Measurements from ENCODE around the gene FAM13A. TPM values are rescaled to one million over a fixed set of nuclear protein-coding genes. Genes with fewer than 3 reads are reported as not detected.
"Not testable (repeated sequence)": the region's sequence is repeated elsewhere in the genome, so short reads cannot be mapped to it uniquely, and the experiment has no call there.

Gene FAM13A
- total RNA-seq, 1 donor from 2014 or later = 39.1 TPM

DNA sequence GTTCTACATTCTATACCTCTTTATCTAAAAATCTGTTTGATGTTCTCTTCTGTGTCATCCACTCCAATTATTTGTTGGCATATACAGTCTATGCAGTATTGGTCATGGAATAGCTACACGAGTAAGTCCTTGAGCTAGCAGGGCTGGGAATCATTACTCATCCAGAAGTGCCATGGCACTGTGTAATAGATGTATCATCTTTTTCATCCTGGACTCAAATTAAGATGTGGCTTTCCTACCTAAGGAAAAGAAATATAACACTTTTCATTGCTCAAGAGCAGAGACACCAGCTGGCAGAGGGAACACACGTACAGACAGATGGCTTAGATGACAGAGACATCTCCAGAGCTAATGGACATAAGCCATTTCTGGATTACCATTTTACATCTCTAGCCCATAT lies 159.8 kb downstream of the FAM13A start:
- ATAC-seq = no peak
- TF ChIP-seq, protein P1, sequence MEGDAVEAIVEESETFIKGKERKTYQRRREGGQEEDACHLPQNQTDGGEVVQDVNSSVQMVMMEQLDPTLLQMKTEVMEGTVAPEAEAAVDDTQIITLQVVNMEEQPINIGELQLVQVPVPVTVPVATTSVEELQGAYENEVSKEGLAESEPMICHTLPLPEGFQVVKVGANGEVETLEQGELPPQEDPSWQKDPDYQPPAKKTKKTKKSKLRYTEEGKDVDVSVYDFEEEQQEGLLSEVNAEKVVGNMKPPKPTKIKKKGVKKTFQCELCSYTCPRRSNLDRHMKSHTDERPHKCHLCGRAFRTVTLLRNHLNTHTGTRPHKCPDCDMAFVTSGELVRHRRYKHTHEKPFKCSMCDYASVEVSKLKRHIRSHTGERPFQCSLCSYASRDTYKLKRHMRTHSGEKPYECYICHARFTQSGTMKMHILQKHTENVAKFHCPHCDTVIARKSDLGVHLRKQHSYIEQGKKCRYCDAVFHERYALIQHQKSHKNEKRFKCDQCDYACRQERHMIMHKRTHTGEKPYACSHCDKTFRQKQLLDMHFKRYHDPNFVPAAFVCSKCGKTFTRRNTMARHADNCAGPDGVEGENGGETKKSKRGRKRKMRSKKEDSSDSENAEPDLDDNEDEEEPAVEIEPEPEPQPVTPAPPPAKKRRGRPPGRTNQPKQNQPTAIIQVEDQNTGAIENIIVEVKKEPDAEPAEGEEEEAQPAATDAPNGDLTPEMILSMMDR (IDR thresholded peaks at IDR 0.05) = no peak
- H3K9me3 ChIP-seq = no peaks in the 10 kb centered on the region

DNA sequence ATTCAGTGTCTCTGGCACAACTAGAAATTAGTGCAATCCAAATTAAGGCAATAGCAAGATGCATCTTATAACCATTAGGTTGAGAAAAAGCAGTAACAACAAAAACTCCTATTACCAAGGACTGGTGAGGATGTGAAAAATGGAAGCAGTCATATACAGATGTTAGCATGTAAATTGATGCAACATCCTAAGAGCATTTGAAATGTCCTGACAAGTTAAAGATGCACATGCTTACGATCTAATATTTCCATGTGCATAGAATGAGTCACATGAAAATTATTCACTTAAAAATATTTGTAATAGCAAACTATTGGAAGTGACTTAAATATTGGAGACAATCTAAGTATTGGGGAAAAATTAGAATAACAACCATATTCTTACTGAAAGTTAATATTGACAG lies 163.0 kb downstream of the FAM13A start:
- TF ChIP-seq, protein P1 (IDR thresholded peaks at IDR 0.05) = no peak
- DNase-seq (no peak), ATAC-seq (no peak)
- Histone ChIP-seq H3K4me1 (no peaks in the 10 kb centered on the region), H3K36me3 (no peaks in the 10 kb centered on the region), H3K27ac (no peak overlapping the region), H3K9me3 (no peaks in the 10 kb centered on the region), H3K27me3 (ENCODE audit: low read depth) (no peaks in the 10 kb centered on the region), H3K4me3 (no peak overlapping the region)
- intact Hi-C loops (cut with DNase I) = no loop called here

More for the DNA sequence above, 159.8 kb downstream of the FAM13A start:
- no peak for DNase-seq
- no peaks in the 10 kb centered on the region for H3K36me3 ChIP-seq
- no peaks in the 10 kb centered on the region for H3K4me1 ChIP-seq
- no peaks in the 10 kb centered on the region for H3K27me3 ChIP-seq (ENCODE audit: low read depth)
- intact Hi-C loops (cut with DNase I) = no loop called here
- H3K4me3 ChIP-seq = no peak overlapping the region
- no peak overlapping the region for H3K27ac ChIP-seq

DNA sequence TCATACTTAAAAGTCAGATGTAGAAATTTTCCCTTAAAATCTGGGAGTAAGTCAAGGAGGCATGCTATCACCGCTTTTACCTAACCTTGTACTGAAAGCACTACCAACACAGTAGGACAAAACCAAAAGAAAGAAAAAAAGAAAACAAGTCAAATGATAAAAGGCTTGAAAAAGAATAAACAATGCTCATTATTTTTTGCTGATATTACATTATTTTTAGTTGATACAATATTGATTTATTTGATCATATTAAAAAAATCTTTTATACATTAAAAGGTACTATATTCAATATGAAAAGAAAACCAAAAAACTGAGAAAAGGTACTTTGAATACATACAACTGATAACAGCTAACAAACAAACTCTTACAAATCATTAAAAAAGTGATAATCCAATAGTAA lies 164.3 kb downstream of the FAM13A start:
- Histone ChIP-seq H3K27ac (no peak overlapping the region), H3K4me1 (no peaks in the 10 kb centered on the region), H3K4me3 (no peak overlapping the region), H3K27me3 (ENCODE audit: low read depth) (no peaks in the 10 kb centered on the region), H3K36me3 (no peaks in the 10 kb centered on the region), H3K9me3 (no peaks in the 10 kb centered on the region)
- ATAC-seq (no peak), DNase-seq (no peak)
- TF ChIP-seq, protein P1 (IDR thresholded peaks at IDR 0.05) = no peak
- intact Hi-C loops (cut with DNase I) = no loop called here

DNA sequence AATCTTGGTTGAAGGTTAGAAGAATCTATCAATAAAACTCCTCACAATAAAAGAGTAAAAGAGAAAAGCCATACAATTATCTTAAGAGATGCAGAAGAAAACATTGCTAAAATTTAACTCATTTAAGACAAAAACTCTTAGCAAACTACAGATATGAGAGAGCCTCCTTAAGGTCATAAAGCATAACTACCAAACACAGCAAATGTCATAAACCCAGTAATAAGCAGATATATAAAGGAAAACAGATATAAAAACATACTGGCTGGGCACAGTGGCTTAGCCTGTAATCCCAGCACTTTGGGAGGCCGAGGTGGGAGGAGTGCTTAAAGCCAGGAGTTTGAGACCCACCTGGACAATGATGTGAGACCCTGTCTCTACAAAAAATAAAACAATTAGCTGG lies 165.3 kb downstream of the FAM13A start:
- intact Hi-C loops (cut with DNase I) = no loop called here
- no peak overlapping the region for H3K27ac ChIP-seq
- ATAC-seq (no peak), DNase-seq (no peak)
- H3K4me3 ChIP-seq = no peak overlapping the region
- TF ChIP-seq, protein P1 (IDR thresholded peaks at IDR 0.05) = no peak
- H3K36me3 ChIP-seq = no peaks in the 10 kb centered on the region
- no peaks in the 10 kb centered on the region for H3K9me3 ChIP-seq
- no peaks in the 10 kb centered on the region for H3K27me3 ChIP-seq (ENCODE audit: low read depth)
- no peaks in the 10 kb centered on the region for H3K4me1 ChIP-seq

DNA sequence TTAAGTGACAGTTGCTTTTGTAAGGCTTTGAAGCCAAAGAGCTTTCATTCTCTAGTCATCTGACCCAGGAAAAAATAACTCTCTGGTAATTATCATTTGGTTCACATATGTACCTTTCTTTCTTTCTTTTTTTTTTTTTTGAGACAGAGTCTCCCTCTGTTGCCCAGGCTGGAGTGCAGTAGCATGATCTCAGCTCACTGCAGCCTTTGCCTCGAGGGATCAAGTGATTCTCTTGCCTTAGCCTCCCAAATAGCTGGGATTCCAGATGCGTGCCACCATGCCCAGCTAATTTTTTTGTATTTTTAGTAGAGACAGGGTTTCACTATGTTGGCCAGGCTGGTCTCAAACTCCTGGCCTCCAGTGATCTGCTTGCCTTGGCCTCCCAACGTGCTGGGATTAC lies 169.6 kb downstream of the FAM13A start:
- ATAC-seq; H3K4me3 ChIP-seq; H3K27ac ChIP-seq; H3K36me3 ChIP-seq; H3K4me1 ChIP-seq; intact Hi-C loops (cut with DNase I); DNase-seq; H3K27me3 ChIP-seq (ENCODE audit: low read depth); H3K9me3 ChIP-seq: not testable (repeated sequence)

DNA sequence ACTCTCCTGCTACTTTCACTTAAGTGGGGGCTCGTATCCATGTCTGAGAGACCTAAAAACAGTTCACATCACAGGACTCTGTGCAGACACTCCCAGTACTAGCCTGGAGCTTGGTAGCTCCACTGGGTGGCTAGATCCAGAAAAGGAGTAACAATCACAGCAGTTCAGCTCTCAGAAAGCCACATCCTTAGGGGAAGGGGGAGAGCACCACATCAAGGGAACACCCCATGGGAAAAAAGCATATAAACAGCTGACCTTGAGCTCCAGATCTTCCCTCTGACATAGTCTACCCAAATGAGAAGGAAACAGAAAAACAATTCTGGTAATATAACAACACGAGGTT lies 175.8 kb downstream of the FAM13A start:
- H3K9me3 ChIP-seq = no peaks in the 10 kb centered on the region
- no peak overlapping the region for H3K4me3 ChIP-seq
- no peak for DNase-seq
- H3K4me1 ChIP-seq = no peaks in the 10 kb centered on the region
- no peaks in the 10 kb centered on the region for H3K36me3 ChIP-seq
- H3K27me3 ChIP-seq (ENCODE audit: low read depth) = no peaks in the 10 kb centered on the region
- intact Hi-C loops (cut with DNase I) = no loop called here
- TF ChIP-seq, protein P1 (IDR thresholded peaks at IDR 0.05) = no peak
- H3K27ac ChIP-seq = no peak overlapping the region
- no peak for ATAC-seq

Data from lower lobe of right lung (tissue), 2 donors.